ENCODE measurements around the gene ANHX. TPM values are rescaled to one million over a fixed set of nuclear protein-coding genes. Genes with fewer than 3 reads are reported as not detected.

ANHX gene
- total and polyA plus RNA-seq, 2 experiments from 2014 or later: not detected

GRCh38 chr12:133222211-133222610 is 13.5 kb downstream of the ANHX start:
- no peaks in the 10 kb centered on the region for H3K79me2 ChIP-seq (replicated peaks; ENCODE audit: insufficient read depth)
- H2AFZ ChIP-seq: no peak overlapping the region
- no peak overlapping the region for H3K4me2 ChIP-seq
- TF ChIP-seq EZH2phosphoT487 (IDR thresholded peaks at IDR 0.05; ENCODE audit: unreplicated experiment): no peak
- TF ChIP-seq ZNF462 (CRISPR knock-in tag; IDR thresholded peaks at IDR 0.05): no peak
- no peak for TF ChIP-seq ZNF331 (CRISPR knock-in tag; IDR thresholded peaks at IDR 0.05; ENCODE audit: low read depth)
- TF ChIP-seq ZNF114 (CRISPR knock-in tag; IDR thresholded peaks at IDR 0.05): no peak
- TF ChIP-seq JUNB (IDR thresholded peaks at IDR 0.05; ENCODE audit: unreplicated experiment): no peak
- no peak for TF ChIP-seq POLR2AphosphoS5 (IDR thresholded peaks at IDR 0.05; ENCODE audit: low read depth)
- TF ChIP-seq CTCF (conservative IDR thresholded peaks at IDR 0.05; ENCODE audit: low read depth in 2 of 2): no peak
- TF ChIP-seq CREB1 (CRISPR knock-in tag; IDR thresholded peaks at IDR 0.05; ENCODE audit: low read depth): no peak
- no peak for TF ChIP-seq ETS1 (IDR thresholded peaks at IDR 0.05)
- TF ChIP-seq NANOG (IDR thresholded peaks at IDR 0.05; ENCODE audit: borderline replicate concordance): no peak
- TF ChIP-seq EZH2 (IDR thresholded peaks at IDR 0.05; ENCODE audit: low read depth, unreplicated experiment): no peak
- no peak for TF ChIP-seq REST (IDR thresholded peaks at IDR 0.05; ENCODE audit: unreplicated experiment)
- no peak for TF ChIP-seq STAT1 (IDR thresholded peaks at IDR 0.05; ENCODE audit: unreplicated experiment)
- H3K36me3 ChIP-seq (ENCODE audit: insufficient read depth): no peaks in the 10 kb centered on the region
- H3K9me2 ChIP-seq (ENCODE audit: insufficient read depth): no peaks in the 10 kb centered on the region
- no peaks in the 10 kb centered on the region for H3K27me3 ChIP-seq (ENCODE audit: insufficient read depth)
- no peak for DNase-seq (ENCODE audit: low spot score)
- Mint-ChIP-seq H3K9me3 (peaks cover 95% of the 10 kb centered on the region), H3K4me1 (no peaks in the 10 kb centered on the region; the same call in 2 of the 3 replicates), H3K36me3 (ENCODE audit: low read depth) (peaks cover 41% of the 10 kb centered on the region), H3K27ac (no peak overlapping the region), H3K27me3 (ENCODE audit: insufficient read depth, low read depth, poor library complexity) (peaks cover 4% of the 10 kb centered on the region), H3K4me3 (no peak overlapping the region)
- H3K27ac ChIP-seq (ENCODE audit: low read depth): no peak overlapping the region
- H3F3A ChIP-seq (replicated peaks; ENCODE audit: low read depth): no peaks in the 10 kb centered on the region
- ATAC-seq: no peak
- H4K20me1 ChIP-seq (replicated peaks; ENCODE audit: insufficient read depth): no peaks in the 10 kb centered on the region
- H3K4me1 ChIP-seq (ENCODE audit: insufficient read depth): no peaks in the 10 kb centered on the region
- no peak overlapping the region for H3K4me3 ChIP-seq

All from GM23338 (cell line).